COLO829 (cell line): ENCODE results near the gene WNT9A.
"Not testable (repeated sequence)": the region's sequence is repeated elsewhere in the genome, so short reads cannot be mapped to it uniquely, and the experiment has no call there.

ENCODE experiments used
- DNase-seq: peaks from one replicate; pipeline ENCODE4 v3.0.0; 2012; ENCODE audit warnings: low spot score

WNT9A gene

DNA sequence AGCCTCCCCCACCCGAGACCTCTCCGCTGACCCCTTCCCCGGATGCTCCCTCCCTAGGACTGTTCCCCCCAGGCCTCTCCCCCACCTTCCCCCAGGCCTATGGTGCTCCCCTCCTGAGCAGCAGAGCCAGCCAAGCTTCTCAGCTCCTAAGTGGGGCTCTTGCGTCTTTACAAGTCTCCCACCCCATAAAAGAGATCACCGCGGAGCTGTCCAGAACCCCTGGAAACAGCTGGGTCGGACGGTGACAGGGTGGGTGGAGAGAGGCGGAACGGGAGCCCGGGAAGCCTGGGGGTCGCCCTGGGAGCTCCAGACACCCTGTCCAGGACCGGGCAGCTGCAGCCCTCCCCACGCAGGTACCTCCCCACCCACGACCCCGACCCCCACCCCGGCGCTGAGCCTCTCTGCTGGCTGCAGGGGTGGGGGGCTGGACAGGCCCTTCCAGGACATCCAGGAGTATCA lies 61.2 kb downstream of the WNT9A start:
- no peak for DNase-seq

GRCh38 chr1:227885648-227886502 lies 61.9 kb downstream of the WNT9A start:
- DNase-seq, result peak; percentile 35

DNA sequence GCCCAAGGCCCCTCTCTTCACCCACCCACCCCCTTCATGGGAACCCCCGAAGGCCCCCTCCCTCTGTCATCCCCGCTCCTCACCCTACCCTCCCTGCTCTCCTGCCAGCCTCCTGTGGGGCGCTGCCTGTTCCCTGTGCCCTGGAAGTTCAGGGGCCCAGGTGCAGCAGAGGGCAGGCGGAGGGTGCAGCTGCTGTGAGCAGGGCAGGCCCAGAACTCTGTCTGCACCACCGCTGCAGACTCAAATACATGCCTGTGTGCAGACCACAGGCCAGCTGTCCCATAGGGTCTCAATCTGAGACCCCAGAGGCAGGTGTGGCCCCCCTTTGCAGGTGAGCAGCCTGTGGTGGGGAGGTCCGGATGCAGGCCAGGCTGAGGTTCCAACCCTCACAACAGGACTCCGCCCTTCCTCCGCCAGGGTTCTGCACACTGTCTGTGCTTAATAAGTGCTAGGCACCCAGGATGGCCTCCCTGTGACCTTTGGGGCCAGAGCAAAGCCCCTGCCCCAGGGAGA lies 62.5 kb downstream of the WNT9A start:
- no peak for DNase-seq

- no peak for DNase-seq
Observed at GRCh38 chr1:227884370-227885134, 63.2 kb downstream of the WNT9A start.

- DNase-seq, result no peak
Observed at GRCh38 chr1:227883641-227884301, 64.0 kb downstream of the WNT9A start.

DNA sequence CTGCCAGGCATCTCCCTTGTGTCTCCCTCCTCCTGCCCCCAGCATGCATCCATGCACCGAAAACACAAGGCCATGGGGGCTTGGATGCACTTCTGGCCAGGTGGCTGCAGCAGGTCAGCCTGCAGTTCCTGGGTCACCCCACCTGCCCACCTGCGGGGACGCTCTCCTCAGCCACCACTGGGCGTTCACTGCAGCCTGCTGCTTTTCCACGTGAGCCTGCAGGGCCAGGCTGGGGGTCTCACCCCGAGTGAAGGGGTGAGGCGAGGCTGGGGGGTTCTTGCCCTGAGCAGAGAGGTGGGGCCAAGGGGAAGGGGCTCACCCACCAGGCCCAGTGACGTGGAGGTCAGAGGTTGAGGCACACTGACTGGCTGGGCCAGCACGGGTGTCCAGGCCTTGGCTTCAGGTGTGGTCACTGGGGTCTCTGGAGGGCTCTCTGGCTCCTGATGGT lies 64.6 kb downstream of the WNT9A start:
- DNase-seq, result no peak

GRCh38 chr1:227880342-227880924 lies 67.3 kb downstream of the WNT9A start:
- DNase-seq, result no peak

DNA sequence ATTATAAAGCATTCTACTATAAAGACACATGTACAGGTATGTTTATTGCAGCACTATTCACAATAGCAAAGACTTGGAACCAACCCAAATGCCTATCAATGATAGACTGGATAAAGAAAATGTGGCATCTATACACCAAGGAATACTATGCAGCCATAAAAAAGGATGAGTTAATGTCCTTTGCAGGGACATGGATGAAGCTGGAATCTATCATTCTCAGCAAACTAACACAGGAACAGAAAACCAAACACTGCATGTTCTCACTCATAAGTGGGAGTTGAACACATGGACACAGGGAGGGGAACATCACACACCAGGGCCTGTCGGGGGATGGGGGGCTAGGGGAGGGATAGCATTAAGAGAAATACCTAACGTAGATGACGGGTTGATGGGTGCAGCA lies 69.9 kb downstream of the WNT9A start:
- not testable (repeated sequence) for DNase-seq

- not testable (repeated sequence) for DNase-seq
Observed at GRCh38 chr1:227871892-227872291, 75.8 kb downstream of the WNT9A start.

- no peak for DNase-seq
Observed at GRCh38 chr1:227870366-227870765, 77.4 kb downstream of the WNT9A start.

GRCh38 chr1:227869851-227870305 lies 77.9 kb downstream of the WNT9A start:
- DNase-seq, result no peak

- DNase-seq, result no peak
Observed at GRCh38 chr1:227869279-227869842, 78.4 kb downstream of the WNT9A start.
